ENCODE measurements around the gene FCRL1. TPM values are rescaled to one million over a fixed set of nuclear protein-coding genes. Genes with fewer than 3 reads are reported as not detected.

Gene FCRL1
- total RNA-seq, 2 experiments from 2014 or later = 62.8 to 72.6 TPM

DNA sequence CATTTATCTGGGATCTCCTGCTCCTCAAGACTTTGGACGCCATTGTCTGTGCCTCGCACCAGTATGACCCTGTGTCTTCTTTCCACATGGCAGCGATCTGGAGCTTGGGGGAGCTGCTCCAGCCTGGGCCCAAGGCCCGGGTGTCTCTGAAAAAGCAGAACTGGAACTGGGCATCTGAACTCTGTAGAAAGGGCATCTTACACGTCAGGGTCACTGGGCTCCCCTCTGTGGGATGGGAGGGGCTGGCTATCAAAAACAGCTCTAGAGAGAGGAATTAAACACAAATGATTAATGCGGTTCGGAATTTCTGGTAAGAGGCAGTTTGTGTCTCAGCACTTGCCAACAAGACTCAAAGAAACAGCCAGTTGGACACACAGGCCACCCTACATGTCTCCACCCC is 16.1 kb downstream of the FCRL1 start:
- intact Hi-C loops (cut with micrococcal nuclease; ENCODE audit: unreplicated experiment) = no loop called here
- Histone ChIP-seq H3K79me2 (ENCODE audit: insufficient read depth, low read depth, low read length) (peaks cover 19% of the 10 kb centered on the region; the same call in 1 of the 2 replicates), H2AFZ (ENCODE audit: low read length) (no peak overlapping the region), H3K27ac (ENCODE audit: low read depth, low read length, poor library complexity, severe bottlenecking) (peak overlapping the region; percentile 7), H3K36me3 (ENCODE audit: insufficient read depth, low read length) (peaks cover 47% of the 10 kb centered on the region), H4K20me1 (ENCODE audit: insufficient read depth, low read length) (no peaks in the 10 kb centered on the region), H3K4me1 (ENCODE audit: insufficient read depth, low read length, poor library complexity, severe bottlenecking) (peaks cover 59% of the 10 kb centered on the region), H3K4me3 (ENCODE audit: low read depth, low read length, poor library complexity, severe bottlenecking) (no peak overlapping the region), H3K9me3 (ENCODE audit: low read length) (no peaks in the 10 kb centered on the region), H3K9me2 (ENCODE audit: insufficient read depth, low read length) (no peaks in the 10 kb centered on the region), H3K4me2 (ENCODE audit: low read length) (peak overlapping the region; percentile 88; the same call in 1 of the 2 replicates)
- peak; percentile 39 for DNase-seq (ENCODE audit: low spot score)
- TF ChIP-seq, protein P1, sequence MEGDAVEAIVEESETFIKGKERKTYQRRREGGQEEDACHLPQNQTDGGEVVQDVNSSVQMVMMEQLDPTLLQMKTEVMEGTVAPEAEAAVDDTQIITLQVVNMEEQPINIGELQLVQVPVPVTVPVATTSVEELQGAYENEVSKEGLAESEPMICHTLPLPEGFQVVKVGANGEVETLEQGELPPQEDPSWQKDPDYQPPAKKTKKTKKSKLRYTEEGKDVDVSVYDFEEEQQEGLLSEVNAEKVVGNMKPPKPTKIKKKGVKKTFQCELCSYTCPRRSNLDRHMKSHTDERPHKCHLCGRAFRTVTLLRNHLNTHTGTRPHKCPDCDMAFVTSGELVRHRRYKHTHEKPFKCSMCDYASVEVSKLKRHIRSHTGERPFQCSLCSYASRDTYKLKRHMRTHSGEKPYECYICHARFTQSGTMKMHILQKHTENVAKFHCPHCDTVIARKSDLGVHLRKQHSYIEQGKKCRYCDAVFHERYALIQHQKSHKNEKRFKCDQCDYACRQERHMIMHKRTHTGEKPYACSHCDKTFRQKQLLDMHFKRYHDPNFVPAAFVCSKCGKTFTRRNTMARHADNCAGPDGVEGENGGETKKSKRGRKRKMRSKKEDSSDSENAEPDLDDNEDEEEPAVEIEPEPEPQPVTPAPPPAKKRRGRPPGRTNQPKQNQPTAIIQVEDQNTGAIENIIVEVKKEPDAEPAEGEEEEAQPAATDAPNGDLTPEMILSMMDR (conservative IDR thresholded peaks at IDR 0.05; ENCODE audit: low read length) = no peak
- no peak for TF ChIP-seq EZH2phosphoT487 (IDR thresholded peaks at IDR 0.05; ENCODE audit: borderline replicate concordance, low read depth, low read length)
- POLR2A ChIA-PET = interaction anchor here (0.6 to 6.7 kb wide), 6 partner anchors 11 to 292 kb away, joined by 4 to 71 read pairs (median 5); partner anchors contain the start of gene FCRL1
- no TSS peak for BruUV-seq (replicated peaks)
- CTCF ChIA-PET (ENCODE audit: unreplicated experiment) = no interaction called here

DNA sequence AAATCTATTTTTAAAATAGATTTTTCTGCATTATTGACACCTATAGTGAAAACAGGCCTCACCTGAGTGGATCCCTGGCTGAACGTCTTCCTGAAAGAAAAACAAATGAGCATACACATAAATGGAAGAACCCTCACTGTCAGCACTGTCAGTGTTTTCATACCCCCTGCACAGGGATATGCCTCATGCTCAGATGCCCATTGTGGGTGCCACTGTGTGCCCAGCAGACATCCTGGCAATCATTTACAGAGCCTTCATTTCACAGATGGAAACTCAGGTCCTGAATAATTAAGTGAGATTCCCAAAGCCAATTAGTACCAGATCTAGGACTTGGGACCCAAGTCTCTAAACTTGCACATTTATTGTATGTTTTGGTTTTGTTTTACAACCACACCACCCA is 19.9 kb downstream of the FCRL1 start:
- CTCF ChIA-PET (ENCODE audit: unreplicated experiment) = no interaction called here
- H4K20me1 ChIP-seq (ENCODE audit: insufficient read depth, low read length) = no peaks in the 10 kb centered on the region

DNA sequence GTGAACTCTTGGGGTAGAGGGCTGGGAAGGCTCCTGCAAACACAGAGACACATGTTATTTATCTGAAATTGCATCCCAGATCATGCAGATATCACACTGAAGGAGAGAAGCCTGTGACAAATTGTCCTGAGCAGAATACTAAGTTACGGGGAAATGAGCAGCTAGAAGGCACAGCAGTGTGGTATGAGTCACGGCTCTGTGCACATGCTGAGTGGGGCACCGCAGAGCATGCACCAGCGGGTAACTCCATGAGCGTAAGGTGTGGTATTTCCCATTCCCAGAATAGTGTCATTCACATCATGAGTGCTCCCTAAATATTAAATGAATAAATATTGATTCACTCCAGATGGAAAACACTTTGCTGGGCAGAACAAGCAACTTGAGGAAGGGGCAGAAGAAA is 21.7 kb downstream of the FCRL1 start:
- peak; percentile 58 for DNase-seq (ENCODE audit: low spot score)
- no peaks in the 10 kb centered on the region for H4K20me1 ChIP-seq (ENCODE audit: insufficient read depth, low read length)
- ChIA-PET POLR2A (interaction anchor here (0.7 to 1.7 kb wide), 4 partner anchors 8 to 15 kb away, joined by 3 to 6 read pairs (median 3); no protein-coding TSS in a partner anchor), CTCF (ENCODE audit: unreplicated experiment) (no interaction called here)
- BruUV-seq (replicated peaks) = no TSS peak
- no peaks in the 10 kb centered on the region for H3K79me2 ChIP-seq (ENCODE audit: insufficient read depth, low read depth, low read length)
- no peaks in the 10 kb centered on the region for H3K9me2 ChIP-seq (ENCODE audit: insufficient read depth, low read length)
- intact Hi-C loops (cut with micrococcal nuclease; ENCODE audit: unreplicated experiment) = no loop called here
- H3K4me1 ChIP-seq (ENCODE audit: insufficient read depth, low read length, poor library complexity, severe bottlenecking) = peaks cover 25% of the 10 kb centered on the region
- H3K4me2 ChIP-seq (ENCODE audit: low read length) = peak overlapping the region; percentile 38
- no peak overlapping the region for H3K27ac ChIP-seq (ENCODE audit: low read depth, low read length, poor library complexity, severe bottlenecking)
- no peak overlapping the region for H2AFZ ChIP-seq (ENCODE audit: low read length)
- H3K4me3 ChIP-seq (ENCODE audit: low read depth, low read length, poor library complexity, severe bottlenecking) = no peak overlapping the region
- no peak for TF ChIP-seq EZH2phosphoT487 (IDR thresholded peaks at IDR 0.05; ENCODE audit: borderline replicate concordance, low read depth, low read length)
- TF ChIP-seq, protein P1 (conservative IDR thresholded peaks at IDR 0.05; ENCODE audit: low read length) = no peak
- H3K36me3 ChIP-seq (ENCODE audit: insufficient read depth, low read length) = peaks cover 81% of the 10 kb centered on the region
- H3K9me3 ChIP-seq (ENCODE audit: low read length) = peaks cover 14% of the 10 kb centered on the region

More for the DNA sequence above, 19.9 kb downstream of the FCRL1 start:
- no peak overlapping the region for H3K27ac ChIP-seq (ENCODE audit: low read depth, low read length, poor library complexity, severe bottlenecking)
- no peak overlapping the region for H3K4me3 ChIP-seq (ENCODE audit: low read depth, low read length, poor library complexity, severe bottlenecking)
- no TSS peak for BruUV-seq (replicated peaks)
- no peak for DNase-seq (ENCODE audit: low spot score)
- intact Hi-C loops (cut with micrococcal nuclease; ENCODE audit: unreplicated experiment) = no loop called here
- POLR2A ChIA-PET = no interaction called here
- TF ChIP-seq, protein P1 (conservative IDR thresholded peaks at IDR 0.05; ENCODE audit: low read length) = no peak
- H3K36me3 ChIP-seq (ENCODE audit: insufficient read depth, low read length) = peaks cover 78% of the 10 kb centered on the region
- no peaks in the 10 kb centered on the region; the same call in 1 of the 2 replicates for H3K9me3 ChIP-seq (ENCODE audit: low read length)
- no peak overlapping the region for H2AFZ ChIP-seq (ENCODE audit: low read length)
- H3K9me2 ChIP-seq (ENCODE audit: insufficient read depth, low read length) = no peaks in the 10 kb centered on the region
- H3K79me2 ChIP-seq (ENCODE audit: insufficient read depth, low read depth, low read length) = peaks cover 4% of the 10 kb centered on the region; the same call in 1 of the 2 replicates
- H3K4me2 ChIP-seq (ENCODE audit: low read length) = no peak overlapping the region
- peaks cover 43% of the 10 kb centered on the region for H3K4me1 ChIP-seq (ENCODE audit: insufficient read depth, low read length, poor library complexity, severe bottlenecking)

All from OCI-LY7 (cell line).